ENCODE results near the gene CFAP221.

DNA sequence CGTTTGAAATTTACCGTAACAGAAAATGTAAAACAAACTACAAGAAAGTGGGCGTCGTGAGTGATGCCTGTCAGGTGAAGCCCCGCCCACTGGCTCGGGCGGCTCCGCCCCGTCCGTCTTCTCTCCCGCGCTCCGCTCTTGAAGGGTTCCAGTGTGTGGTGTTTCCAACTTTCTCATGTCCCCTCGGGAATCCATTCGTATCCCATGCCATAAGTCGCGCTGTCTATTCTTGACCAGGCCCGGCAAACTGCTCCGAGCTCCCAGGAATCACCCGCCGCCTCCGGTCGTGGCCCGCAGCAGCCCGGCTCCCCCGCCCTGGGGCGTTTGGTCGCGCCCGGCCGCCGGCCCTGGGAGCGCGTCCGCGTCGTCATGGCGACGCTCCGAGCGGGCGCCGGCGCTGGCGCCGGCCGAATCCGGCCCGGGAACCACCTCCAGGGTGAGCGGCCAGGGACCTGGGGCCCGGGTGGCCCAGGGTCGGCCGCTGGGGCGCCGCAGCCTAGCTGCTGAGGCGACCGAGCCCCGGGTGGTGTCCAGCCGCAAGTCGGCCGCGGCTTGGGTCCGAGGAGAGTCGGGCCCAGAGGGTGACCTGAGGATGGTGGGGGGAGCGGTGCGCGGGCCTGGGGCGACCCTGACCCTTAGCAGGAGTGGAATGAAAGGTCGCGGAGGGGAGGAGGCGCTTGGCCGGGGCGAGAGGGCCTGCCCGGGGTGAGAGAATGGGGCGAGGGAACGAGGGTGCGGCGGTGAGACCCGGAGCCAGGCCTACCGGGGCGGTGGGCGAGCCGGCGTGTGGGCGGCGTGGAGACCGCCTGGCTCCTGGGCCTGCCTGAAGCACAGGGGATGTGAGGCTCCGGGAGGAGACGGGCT, at the start of gene CFAP221:
- TF ChIP-seq GATA2 (IDR thresholded peaks at IDR 0.05; ENCODE audit: low read depth, low read length) (no peak), GATA3 (IDR thresholded peaks at IDR 0.05; ENCODE audit: low read depth, low read length) (no peak)

Data from SH-SY5Y (cell line).